SH-SY5Y (cell line): Measurements from ENCODE around the gene MAPK10.

ENCODE experiments used
- GATA2 ChIP-seq: IDR thresholded peaks from 2 replicates; pipeline ENCODE4 v1.6.1; 2011; ENCODE audit warnings: mild to moderate bottlenecking, low read depth, low read length
- GATA3 ChIP-seq: IDR thresholded peaks from 2 replicates; pipeline ENCODE4 v1.6.1; 2011; ENCODE audit warnings: low read depth, mild to moderate bottlenecking, low read length, moderate library complexity

DNA sequence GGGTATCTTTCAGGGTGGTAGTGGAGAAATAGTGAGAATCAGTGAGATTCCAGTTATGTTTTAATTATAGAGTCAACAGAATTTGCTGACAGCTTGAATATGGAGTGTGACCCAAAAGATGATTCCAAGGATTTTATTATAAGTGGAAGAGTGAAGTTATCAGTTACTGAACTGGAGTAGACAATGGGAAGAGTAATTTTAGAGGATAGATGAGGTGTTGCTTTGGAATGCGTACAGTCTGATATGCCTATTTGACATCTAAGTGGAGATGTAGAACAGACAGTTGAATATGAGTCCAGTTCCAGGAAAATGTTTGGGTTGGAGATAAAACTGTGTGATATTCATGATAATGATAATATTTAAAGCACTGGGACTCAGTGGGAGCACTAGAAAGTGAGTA lies 174.2 kb downstream of the MAPK10 start:
- TF ChIP-seq GATA2, result no peak
- TF ChIP-seq GATA3, result no peak
